ENCODE results near the gene FOS.

The FOS gene

DNA sequence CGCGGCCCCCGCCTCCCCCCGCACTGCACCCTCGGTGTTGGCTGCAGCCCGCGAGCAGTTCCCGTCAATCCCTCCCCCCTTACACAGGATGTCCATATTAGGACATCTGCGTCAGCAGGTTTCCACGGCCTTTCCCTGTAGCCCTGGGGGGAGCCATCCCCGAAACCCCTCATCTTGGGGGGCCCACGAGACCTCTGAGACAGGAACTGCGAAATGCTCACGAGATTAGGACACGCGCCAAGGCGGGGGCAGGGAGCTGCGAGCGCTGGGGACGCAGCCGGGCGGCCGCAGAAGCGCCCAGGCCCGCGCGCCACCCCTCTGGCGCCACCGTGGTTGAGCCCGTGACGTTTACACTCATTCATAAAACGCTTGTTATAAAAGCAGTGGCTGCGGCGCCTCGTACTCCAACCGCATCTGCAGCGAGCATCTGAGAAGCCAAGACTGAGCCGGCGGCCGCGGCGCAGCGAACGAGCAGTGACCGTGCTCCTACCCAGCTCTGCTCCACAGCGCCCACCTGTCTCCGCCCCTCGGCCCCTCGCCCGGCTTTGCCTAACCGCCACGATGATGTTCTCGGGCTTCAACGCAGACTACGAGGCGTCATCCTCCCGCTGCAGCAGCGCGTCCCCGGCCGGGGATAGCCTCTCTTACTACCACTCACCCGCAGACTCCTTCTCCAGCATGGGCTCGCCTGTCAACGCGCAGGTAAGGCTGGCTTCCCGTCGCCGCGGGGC is at the start of gene FOS:
Gene FOS, plus strand, starts transcription at position 407 of the 731 bp plus-strand sequence. Its CDS starts 155 bp downstream, at position 562.
- peak; percentile 85 for DNase-seq

GRCh38 chr14:75229661-75230139 is 48.9 kb upstream of the FOS start:
- DNase-seq = no peak

DNA sequence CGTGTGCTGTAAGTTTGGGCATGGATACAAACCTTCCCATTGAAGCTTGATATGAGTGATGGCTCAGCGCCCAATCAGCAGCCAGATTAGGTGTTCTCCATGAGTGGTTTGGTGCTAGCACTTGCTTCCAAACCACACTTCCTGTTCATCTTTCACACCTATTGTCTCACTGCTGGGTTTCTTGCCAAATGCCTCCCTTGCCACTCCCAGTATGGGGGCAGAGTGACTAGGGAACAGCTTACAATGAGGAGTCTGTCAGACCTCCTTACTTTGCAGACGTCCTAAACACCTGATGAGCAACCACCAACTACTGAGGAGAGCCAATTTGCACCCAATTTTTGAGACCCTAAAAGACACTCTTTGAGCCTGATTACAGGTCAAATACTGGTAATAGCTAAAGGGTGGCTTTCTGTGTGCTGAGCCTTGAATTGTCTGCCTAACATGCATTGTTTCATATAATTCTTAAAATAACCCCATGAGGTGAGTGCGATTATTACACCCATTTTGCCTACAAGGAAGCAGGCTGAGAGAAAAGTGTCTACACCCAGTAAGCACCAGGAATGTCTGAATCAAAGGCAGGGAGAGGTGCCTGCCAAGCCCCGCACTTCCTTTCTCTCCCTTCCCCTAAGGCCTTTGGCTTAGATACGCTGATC is 48.4 kb upstream of the FOS start:
- DNase-seq = no peak

- DNase-seq = peak; percentile 66
Observed at GRCh38 chr14:75231320-75231719, 47.3 kb upstream of the FOS start.

GRCh38 chr14:75232191-75232590 is 46.4 kb upstream of the FOS start:
- DNase-seq = no peak

DNA sequence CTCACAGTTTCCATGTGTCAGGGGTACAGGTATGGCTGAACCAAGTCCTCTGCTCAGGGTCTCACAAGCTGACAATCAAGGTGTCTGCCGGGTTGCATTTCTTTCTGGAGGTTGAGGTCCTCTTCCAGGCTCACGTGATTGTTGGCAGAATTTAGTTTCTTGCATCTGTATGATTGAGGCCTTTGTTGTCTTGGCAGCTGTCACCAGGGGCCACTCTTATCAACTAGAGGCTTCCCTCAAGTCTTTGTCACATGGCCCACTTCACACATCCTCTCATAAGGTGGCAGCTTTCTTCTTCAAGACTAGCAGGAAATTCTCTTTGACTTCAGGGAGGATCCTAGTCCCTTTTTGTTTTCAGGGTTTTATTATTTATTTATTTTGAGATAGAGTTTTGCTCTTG is 46.0 kb upstream of the FOS start:
- peak; percentile 21 for DNase-seq

- peak; percentile 90 for DNase-seq
Observed at GRCh38 chr14:75234173-75235115, 44.2 kb upstream of the FOS start.

DNA sequence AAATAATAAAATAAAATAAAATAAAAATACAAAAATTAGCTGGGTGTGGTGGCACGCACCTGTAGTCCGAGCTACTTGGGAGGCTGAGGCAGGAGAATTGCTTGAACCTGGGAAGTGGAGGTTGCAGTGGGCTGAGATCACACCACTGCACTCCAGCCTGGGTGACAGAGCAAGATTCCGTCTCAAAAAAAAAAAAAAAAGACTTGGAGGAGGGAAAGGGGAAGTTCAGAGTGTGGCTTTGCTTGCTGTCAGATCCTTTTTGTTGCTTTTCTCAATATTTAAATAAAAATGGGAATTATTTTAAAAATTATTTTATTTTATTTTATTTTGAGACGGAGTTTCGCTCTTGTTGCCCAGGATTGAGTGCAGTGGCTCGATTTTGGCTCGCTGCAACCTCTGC is 43.4 kb upstream of the FOS start:
- DNase-seq = peak; percentile 47

DNA sequence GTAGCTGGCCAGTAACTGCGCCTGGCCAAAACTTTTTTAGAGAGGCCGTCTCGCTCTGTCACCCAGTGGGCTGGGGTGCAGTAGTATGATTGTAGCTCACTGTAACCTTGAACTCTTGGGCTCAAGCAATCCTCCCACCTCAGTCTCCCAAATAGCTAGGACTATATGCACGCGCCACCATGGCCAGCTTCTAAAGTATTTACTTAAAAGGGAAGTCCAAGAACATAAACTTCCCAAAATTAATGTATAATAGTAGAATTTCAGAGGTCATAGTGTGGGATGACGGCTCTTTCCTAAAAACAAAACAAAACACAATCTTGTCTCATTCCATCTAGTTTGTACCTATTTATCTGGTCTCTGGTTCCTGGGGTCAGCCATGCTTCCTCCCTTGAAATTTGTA is 42.2 kb upstream of the FOS start:
- no peak for DNase-seq

GRCh38 chr14:75236901-75237419 is 41.7 kb upstream of the FOS start:
- no peak for DNase-seq

DNA sequence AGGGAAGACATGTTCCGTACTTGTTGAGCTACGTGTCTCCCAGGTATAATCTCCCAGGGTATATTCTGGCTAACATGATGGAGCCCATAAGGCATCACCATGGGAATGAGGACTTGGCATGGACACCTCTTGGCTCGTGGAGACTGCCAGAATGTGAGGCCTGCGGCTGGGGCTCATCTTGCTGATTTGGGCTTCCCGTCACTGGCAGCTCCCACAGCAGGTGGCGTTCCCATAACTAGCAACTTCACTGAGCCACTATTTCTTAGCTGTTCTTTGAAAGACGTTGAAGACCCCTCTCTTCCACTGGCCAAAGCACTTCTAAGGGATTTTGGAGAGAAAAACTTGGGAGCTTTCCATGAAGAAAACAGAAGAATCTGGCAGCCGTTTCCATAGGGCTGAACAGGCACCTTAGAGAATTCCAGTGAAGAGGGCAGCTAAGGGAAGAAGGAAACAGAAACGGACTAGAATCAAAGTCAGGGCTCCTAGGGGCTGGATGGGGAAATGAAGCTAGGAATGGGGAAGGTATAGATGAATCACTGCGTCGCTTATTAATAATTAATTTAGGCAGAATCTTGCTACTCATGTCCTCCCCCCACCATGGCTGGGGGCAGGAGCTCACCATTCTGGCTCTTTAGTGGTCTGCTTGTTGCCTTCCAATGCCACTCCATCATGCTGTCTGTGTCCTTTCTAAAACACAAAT is 39.7 kb upstream of the FOS start:
- no peak for DNase-seq

- peak; percentile 38 for DNase-seq
Observed at GRCh38 chr14:75240781-75241180, 37.8 kb upstream of the FOS start.

GRCh38 chr14:75242546-75243273 is 35.9 kb upstream of the FOS start:
- DNase-seq = no peak

DNA sequence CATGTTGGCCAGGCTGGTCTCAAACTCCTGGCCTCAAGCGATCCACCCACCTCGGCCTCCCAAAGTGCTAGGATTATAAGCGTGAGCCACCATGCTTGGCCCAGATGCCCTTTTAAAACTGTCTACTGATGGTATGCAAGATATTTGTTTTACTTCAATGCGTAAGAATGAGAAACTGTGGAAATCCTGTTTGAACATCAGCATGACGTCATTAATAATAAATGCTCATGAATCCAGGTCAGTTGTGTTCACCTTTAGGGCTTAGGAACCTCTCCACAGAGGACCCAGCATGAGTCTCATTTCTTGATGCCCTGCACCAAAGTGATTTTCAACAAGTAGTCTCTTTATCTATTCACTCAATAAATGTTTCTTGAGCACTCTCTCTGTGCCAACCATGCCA is 34.5 kb upstream of the FOS start:
- no peak for DNase-seq

DNA sequence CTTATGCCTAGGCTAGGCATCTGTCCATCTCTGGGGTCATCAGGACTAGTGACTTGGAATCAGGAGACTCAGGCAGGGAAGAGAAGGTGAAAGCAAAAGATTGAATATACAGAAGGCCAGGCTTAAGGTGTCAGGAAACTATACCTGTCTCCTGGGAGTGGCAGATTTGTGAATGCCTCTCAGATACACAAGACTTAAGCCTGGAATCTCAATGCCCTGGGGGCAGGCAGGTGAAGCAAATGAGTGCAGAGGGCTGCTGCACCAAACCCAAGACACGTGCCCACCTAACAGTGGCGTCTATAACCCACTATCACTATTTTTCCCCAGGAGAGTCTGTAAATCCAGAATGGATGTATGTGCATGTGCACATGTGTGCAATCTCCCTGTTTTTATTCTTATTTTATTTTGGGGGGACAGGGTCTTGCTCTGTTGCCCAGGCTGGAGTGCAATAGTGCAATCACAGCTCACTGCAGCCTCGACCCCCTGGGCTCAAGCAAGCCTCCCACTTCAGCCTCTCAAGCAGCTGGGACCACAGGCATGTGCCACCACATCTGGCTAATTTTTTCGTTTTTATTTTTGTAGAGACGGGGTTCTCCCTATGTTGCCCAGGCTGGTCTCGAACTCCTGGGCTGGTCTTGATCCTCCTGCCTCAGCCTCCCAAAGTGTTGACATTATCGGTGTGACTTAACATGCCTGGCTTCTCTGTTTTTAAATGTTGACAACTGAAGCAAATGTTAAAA is 31.9 kb upstream of the FOS start:
- DNase-seq = no peak

- DNase-seq = no peak
Observed at GRCh38 chr14:75247286-75247922, 31.2 kb upstream of the FOS start.

DNA sequence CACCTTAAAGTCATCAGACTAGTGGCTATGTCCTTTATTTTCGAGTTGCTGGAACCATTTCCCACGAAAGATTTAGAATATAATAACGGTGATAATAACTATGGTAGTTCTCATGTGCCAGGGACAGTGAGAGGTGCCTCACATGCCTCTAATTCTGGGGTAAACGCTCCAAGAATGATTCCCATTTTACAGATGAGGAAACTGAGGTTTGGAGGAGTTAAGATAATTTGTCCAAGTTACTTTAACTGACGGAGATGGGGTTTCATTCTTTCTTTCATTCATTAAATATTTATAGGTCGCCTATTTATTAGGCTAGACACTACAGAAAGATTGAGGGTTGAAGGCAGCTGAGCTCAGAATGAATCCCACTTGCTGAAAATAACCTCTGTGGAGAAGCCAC is 30.7 kb upstream of the FOS start:
- DNase-seq = no peak

DNA sequence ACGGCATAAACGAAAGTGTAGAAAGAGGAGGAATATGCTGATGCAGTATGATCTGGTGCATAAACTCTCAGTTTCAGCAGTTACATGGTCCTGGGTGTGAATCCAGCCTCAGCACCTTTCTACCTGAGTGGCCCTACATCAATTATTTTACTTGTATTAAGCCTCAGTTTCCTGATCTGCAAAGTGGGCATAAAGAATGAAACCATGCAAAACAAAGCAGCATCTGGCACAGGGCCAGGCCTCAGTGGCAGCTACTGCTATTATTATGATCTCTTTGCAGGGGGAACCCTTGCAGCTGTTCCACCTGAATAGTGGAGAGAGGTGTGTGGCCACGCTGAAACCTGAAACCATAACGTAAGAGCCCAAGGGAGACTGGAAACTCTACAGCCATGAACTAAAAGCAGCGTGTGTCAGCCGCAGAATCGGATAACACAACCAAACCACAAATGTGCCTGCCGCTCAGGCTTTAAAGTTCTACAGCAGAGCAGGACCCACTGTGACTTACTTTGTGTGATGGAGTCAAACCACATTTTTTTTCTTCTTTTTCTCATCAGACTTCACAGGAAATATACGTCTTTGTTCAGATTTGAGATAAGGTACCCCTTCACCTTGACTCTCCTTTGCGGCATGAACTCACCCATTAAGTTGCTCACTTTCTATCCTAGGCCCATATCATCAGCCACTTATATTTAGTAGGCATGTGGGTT is 29.2 kb upstream of the FOS start:
- DNase-seq = peak; percentile 62

DNA sequence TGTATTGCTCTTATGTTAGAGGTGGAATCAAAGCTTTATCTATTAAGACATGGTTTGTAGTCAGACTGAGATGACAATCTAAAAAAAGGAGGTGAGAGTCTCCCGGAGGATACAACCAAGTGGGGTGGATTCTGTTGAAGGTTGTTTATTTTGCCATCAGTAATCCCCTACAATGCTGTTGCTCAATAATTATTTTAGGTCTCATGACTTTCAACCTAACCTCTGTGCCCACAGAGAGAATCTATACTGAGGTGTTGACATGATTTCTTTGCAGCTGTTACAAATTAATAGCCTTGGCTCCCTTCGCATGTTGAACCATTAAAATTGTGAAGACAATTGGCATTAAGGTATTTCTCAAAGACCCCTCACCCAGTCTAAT is 28.7 kb upstream of the FOS start:
- DNase-seq = peak; percentile 20

DNA sequence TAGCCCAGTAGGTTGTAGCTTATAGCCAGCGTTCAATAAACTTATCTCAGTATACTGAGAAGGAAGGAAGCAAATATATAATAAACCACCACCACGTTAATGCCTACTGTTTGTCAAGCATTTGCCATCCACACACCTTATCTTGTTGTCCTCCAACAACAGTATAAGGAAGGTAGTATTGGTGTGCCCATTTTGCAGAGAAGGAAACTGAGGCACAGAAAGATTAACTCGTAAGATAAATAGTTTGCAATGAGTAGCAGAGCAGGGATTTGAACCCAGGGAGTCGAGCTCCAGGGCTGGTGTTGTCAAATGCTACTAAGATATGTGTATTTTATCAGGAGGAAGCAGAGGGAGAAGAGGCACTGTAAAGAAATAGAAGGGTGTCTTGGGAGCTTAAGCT is 27.8 kb upstream of the FOS start:
- DNase-seq = no peak
